ENCODE data around the gene CACNA1C.
"Not testable (repeated sequence)": the region's sequence is repeated elsewhere in the genome, so short reads cannot be mapped to it uniquely, and the experiment has no call there.

CACNA1C gene

DNA sequence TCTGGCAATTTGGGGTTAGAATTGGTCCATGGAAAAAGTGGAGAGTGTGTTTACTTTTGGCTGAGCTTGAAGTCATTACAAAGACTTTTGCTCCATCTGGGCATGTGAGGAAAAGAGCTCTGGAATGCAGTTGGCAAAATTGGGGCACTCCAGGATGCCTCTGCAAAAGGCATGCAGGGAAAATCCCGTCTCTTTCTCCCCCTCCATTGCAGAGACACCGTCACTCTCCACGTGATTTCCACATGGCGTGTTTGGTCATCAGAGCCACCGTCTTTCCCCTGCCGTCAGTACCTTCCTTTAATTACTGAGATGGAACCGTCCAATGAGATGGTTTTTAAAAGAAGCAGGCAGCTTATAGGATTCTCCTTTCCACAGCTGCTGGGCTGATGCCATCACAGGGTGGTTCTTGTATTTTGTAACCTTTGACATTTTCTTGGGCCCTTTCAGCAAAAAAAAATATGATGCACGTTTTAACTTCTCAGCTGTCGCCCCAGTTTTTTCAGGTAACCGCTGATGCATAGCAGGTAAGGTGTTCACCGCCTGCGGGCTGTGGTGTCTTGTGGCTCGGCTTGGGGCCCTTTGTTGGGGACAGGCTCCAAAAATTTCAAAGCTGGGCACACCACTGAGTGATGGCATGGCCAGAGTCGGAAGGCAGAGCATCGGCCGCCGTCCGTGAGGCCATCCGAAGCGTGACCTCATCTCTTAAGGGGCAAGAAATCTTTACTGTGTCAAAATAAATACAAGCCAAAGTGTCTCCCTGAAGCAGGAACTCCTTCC is 68.4 kb downstream of the CACNA1C start:
- TF ChIP-seq, protein P1, sequence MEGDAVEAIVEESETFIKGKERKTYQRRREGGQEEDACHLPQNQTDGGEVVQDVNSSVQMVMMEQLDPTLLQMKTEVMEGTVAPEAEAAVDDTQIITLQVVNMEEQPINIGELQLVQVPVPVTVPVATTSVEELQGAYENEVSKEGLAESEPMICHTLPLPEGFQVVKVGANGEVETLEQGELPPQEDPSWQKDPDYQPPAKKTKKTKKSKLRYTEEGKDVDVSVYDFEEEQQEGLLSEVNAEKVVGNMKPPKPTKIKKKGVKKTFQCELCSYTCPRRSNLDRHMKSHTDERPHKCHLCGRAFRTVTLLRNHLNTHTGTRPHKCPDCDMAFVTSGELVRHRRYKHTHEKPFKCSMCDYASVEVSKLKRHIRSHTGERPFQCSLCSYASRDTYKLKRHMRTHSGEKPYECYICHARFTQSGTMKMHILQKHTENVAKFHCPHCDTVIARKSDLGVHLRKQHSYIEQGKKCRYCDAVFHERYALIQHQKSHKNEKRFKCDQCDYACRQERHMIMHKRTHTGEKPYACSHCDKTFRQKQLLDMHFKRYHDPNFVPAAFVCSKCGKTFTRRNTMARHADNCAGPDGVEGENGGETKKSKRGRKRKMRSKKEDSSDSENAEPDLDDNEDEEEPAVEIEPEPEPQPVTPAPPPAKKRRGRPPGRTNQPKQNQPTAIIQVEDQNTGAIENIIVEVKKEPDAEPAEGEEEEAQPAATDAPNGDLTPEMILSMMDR (IDR thresholded peaks at IDR 0.05; ENCODE audit: extremely low read depth, missing control alignments), result no peak
- DNase-seq (ENCODE audit: low spot score), result no peak

DNA sequence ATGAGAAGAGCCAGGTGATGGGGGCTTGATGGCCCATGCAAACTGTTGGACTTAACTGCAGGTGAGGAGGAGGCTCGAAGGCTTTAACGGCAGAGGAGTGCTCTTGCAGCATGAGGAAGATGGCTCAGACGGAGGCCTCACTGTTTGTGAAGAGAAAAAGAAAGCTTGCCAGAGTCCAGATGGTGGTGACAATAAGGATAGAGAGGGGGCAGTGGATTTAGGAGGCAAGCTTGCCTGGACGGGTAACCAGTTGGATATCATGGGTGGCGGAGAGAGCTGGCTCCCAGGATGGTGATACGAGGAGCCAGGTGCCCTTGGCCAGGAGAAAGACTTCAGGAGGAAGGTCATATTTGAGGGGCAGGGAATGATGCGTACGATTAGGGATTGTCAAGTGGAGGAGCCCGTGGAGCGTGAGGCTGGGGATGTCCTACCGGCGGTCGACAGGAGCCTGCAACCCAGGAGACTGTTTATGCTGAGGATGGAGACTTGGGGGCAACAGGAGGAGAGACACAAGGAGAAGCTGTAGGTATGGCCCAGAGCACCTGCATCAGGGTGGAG is 71.8 kb downstream of the CACNA1C start:
- TF ChIP-seq, protein P1 (IDR thresholded peaks at IDR 0.05; ENCODE audit: extremely low read depth, missing control alignments), result no peak
- DNase-seq (ENCODE audit: low spot score), result no peak

DNA sequence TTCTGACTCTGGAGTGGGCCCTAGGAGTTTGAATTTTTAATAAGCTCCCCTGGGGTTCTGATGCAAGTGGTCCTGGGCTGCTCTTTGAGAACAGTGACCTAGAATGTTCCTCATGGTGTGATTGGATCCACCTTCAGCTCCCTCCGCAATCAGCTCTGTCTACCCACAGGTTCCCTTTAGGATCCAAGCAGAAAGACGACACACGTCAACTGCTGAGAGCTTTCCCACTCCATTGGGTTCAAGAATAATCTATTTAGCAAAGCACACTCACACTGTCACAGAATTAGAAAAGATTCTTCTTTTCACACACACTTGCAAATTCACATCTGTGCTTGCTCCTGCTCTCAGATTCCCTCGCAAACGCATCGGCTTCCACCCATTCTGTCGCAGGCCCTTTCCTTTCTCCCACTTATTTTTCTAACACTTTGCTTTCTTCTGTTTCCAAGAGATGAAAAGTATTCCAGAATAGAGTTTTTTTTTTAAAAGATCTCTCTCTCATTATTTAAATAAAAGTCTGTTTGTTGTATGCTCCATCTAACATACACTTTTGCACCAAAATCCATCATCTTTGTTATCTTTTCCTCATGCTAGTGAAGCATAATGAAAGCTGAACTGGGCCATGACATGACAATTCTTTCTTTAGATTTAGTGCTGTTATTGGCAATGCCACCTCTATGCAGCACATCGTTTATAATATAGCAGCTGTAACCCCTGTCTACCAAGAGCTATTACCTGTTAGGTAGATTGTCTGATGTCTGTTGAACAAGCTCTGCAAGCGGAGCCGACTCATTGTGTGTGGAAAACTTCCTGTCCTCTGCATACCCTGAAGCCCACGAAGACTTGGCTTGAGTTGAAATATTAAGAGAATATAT is 73.1 kb downstream of the CACNA1C start:
- TF ChIP-seq, protein P1 (IDR thresholded peaks at IDR 0.05; ENCODE audit: extremely low read depth, missing control alignments), result no peak
- DNase-seq (ENCODE audit: low spot score), result no peak

DNA sequence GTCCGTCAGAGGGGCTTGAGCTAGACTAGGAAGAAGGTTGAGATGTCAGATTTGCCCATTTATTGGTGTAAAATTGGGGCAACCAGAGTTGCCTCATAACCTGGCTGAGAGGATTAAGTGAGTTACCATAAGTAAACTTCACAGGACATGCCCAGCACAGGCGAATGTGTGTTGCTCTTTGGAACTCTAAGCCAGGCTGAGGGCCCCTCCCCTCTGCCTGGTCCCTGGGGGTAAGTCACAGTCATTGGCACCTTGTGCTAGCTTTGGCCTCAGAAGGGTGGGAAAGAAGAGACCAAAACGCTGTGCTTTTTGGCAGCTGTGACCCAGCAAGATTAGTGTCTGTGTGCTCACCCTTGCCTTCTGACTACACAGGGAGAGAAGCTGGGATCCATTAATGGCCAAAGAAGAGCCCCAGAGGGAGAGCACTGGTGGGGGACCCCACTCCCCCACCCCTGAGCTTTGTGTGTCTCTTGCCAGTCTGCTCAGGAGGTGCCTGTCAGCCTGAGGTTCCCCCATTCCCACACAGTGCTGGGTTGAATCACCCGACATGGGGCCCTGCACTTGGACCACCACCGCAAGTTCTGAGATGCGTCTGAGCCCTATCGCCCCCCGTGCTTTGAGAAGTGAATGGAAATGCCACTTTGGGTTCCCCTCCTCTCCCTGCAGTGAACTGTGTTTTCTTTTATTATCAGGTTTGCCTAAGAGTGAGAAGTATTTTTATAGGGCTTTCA is 74.1 kb downstream of the CACNA1C start:
- DNase-seq (ENCODE audit: low spot score), result no peak
- TF ChIP-seq, protein P1 (IDR thresholded peaks at IDR 0.05; ENCODE audit: extremely low read depth, missing control alignments), result no peak

DNA sequence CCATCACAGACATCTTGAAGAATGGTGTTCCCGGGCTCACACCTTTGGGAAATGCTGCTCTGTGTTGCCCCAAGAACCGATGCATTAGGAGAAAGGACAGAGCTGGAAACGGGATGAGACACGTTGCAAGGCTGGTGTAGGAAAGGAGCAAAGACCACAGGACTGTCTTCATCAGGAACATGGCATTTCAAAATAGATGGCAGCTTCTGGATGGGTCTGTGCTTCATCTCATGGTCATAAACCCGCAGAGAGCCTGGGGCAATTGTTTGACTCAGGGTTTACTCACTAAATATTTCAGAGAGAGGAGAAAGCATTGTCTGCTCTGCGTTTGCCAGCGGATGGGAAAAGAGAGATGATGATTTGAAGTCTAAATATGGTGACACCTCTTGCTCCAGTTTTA is 76.3 kb downstream of the CACNA1C start:
- TF ChIP-seq, protein P1 (IDR thresholded peaks at IDR 0.05; ENCODE audit: extremely low read depth, missing control alignments), result no peak
- DNase-seq (ENCODE audit: low spot score), result no peak

DNA sequence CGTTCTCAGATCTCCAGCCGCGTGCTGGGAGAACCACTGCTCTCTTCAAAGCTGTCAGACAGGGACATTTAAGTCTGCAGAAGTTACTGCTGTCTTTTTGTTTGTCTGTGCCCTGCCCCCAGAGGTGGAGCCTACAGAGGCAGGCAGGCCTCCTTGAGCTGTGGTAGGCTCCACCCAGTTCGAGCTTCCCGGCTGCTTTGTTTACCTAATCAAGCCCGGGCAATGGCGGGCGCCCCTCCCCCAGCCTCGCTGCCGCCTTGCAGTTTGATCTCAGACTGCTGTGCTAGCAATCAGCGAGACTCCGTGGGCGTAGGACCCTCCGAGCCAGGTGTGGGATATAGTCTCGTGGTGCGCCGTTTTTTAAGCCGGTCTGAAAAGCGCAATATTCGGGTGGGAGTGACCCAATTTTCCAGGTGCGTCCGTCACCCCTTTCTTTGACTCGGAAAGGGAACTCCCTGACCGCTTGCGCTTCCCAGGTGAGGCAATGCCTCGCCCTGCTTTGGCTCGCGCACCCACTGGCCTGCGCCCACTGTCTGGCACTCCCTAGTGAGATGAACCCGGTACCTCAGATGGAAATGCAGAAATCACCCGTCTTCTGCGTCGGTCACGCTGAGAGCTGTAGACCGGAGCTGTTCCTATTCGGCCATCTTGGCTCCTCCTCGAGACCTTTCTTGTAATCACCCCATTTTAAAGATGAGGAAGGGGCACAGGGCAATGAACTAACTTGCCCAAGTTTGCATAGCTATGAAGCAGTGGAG is 83.1 kb downstream of the CACNA1C start:
- not testable (repeated sequence) for DNase-seq (ENCODE audit: low spot score)

DNA sequence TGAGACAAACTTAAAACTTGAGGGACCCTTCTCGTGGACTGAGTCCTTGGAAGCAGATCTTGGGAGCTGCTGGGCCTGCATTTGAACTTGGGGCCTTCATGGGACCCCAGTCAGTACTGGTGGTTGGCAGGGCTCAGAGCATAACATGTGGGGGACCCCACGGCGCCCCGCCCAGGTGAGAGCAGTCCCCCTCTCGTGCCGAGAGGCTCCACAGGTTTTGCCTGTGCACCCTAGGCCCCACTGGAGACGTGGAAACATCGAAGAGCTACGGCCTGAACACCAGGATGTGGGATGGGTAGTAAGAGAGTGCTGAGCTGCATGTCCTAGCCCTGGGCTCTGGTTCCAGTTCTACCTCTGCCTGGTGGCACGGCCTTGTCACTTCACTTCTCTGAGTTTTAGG is 84.1 kb downstream of the CACNA1C start:
- DNase-seq (ENCODE audit: low spot score), result no peak
- TF ChIP-seq, protein P1 (IDR thresholded peaks at IDR 0.05; ENCODE audit: extremely low read depth, missing control alignments), result no peak

All from GM20000 (cell line).